ENCODE measurements around the gene RTP3.

Gene RTP3

DNA sequence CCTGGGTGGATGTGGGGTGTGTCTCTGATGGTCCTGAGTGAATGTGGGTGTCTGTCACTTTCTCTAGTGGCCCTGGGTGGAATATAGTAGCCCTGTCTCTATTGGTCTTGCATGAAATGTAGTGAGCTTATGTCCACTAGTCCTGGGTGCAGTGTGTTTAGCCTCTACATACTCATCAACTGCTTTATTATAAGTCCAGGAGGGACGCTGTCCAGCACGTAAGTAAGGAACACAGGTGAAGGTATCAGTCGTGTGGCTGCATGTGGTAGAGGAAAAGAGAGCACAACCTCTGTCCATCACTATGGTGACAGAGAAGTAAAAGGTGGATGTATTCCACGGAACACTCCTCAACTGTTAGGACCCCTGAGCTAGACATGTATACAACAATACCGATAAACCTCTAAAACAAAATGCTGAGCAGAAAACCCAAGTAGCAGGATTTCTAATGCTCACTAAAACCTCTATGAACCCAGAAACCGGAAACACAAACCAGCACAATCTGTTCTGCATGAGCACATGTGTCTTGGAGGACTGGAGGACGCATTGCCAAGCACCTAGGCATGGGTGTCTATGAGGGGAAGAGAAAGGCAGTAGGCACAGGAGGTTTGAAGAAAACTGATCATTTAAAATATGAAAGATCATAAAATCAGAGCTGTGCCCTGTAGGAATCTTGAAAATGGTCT, 44.1 kb upstream of the RTP3 start:
- H3K4me1 ChIP-seq (ENCODE audit: insufficient read depth, low read length, severe bottlenecking): no peaks in the 10 kb centered on the region
- H2AFZ ChIP-seq (ENCODE audit: low read length): no peak overlapping the region
- no peak overlapping the region for H3K9ac ChIP-seq (ENCODE audit: low read length)
- H3K4me2 ChIP-seq (ENCODE audit: low read length): no peak overlapping the region
- no peaks in the 10 kb centered on the region for H3K79me2 ChIP-seq (ENCODE audit: insufficient read depth, low read length)
- no peaks in the 10 kb centered on the region for H3K9me2 ChIP-seq (ENCODE audit: low read depth, low read length)
- no peaks in the 10 kb centered on the region for H3K36me3 ChIP-seq (ENCODE audit: insufficient read depth, low read length)
- no peaks in the 10 kb centered on the region for H4K20me1 ChIP-seq (ENCODE audit: insufficient read depth, low read length)
- H3K4me3 ChIP-seq (ENCODE audit: low read depth, low read length, poor library complexity, severe bottlenecking): no peak overlapping the region
- no peaks in the 10 kb centered on the region for H3K9me3 ChIP-seq (ENCODE audit: low read length)
- no peaks in the 10 kb centered on the region for H3F3A ChIP-seq (ENCODE audit: insufficient read depth, low read length)
- no peak overlapping the region for H3K27ac ChIP-seq (ENCODE audit: low read depth, low read length, poor library complexity, severe bottlenecking)
- H3K27me3 ChIP-seq (ENCODE audit: insufficient read depth, low read length): no peaks in the 10 kb centered on the region
- TF ChIP-seq EZH2 (IDR thresholded peaks at IDR 0.05; ENCODE audit: borderline replicate concordance, low read length): no peak
- TF ChIP-seq CTCF (IDR thresholded peaks at IDR 0.05; ENCODE audit: low read length): no peak

DNA sequence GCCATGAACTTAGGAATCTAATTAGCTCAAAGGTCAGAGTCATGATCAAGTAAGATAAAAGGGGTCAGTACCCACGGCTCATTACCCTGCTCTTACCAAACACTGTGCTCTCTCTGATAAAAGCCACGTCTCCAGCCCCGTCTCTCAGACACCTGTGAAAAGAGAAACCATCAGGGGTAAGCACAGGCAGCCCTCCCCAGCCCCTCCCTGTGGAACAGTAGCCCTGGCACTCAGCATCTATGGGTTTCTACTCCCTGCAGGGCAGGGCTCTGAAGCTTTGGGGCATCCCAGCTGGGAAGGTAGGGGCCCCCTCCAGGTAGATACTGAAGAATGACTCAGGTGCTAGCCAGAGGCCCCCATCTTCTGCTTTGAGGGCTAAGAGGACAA, 43.6 kb upstream of the RTP3 start:
- H3K9ac ChIP-seq (ENCODE audit: low read length): no peak overlapping the region
- H4K20me1 ChIP-seq (ENCODE audit: insufficient read depth, low read length): no peaks in the 10 kb centered on the region
- no peaks in the 10 kb centered on the region for H3F3A ChIP-seq (ENCODE audit: insufficient read depth, low read length)
- no peak overlapping the region for H2AFZ ChIP-seq (ENCODE audit: low read length)
- H3K4me1 ChIP-seq (ENCODE audit: insufficient read depth, low read length, severe bottlenecking): no peaks in the 10 kb centered on the region
- no peak overlapping the region for H3K27ac ChIP-seq (ENCODE audit: low read depth, low read length, poor library complexity, severe bottlenecking)
- H3K9me3 ChIP-seq (ENCODE audit: low read length): no peaks in the 10 kb centered on the region
- no peaks in the 10 kb centered on the region for H3K27me3 ChIP-seq (ENCODE audit: insufficient read depth, low read length)
- no peak overlapping the region for H3K4me3 ChIP-seq (ENCODE audit: low read depth, low read length, poor library complexity, severe bottlenecking)
- no peaks in the 10 kb centered on the region for H3K9me2 ChIP-seq (ENCODE audit: low read depth, low read length)
- TF ChIP-seq EZH2 (IDR thresholded peaks at IDR 0.05; ENCODE audit: borderline replicate concordance, low read length): no peak
- no peak for TF ChIP-seq CTCF (IDR thresholded peaks at IDR 0.05; ENCODE audit: low read length)
- H3K4me2 ChIP-seq (ENCODE audit: low read length): no peak overlapping the region
- H3K79me2 ChIP-seq (ENCODE audit: insufficient read depth, low read length): no peaks in the 10 kb centered on the region
- H3K36me3 ChIP-seq (ENCODE audit: insufficient read depth, low read length): no peaks in the 10 kb centered on the region

GRCh38 chr3:46454606-46455005, 43.2 kb upstream of the RTP3 start:
- H3K36me3 ChIP-seq (ENCODE audit: insufficient read depth, low read length): no peaks in the 10 kb centered on the region

More at GRCh38 chr3:46454606-46455005, 43.2 kb upstream of the RTP3 start:
- Histone ChIP-seq H3F3A (ENCODE audit: insufficient read depth, low read length) (no peaks in the 10 kb centered on the region), H3K27me3 (ENCODE audit: insufficient read depth, low read length) (no peaks in the 10 kb centered on the region), H3K4me3 (ENCODE audit: low read depth, low read length, poor library complexity, severe bottlenecking) (no peak overlapping the region), H3K9me2 (ENCODE audit: low read depth, low read length) (no peaks in the 10 kb centered on the region), H3K27ac (ENCODE audit: low read depth, low read length, poor library complexity, severe bottlenecking) (no peak overlapping the region), H3K9me3 (ENCODE audit: low read length) (no peaks in the 10 kb centered on the region), H2AFZ (ENCODE audit: low read length) (no peak overlapping the region), H3K4me2 (ENCODE audit: low read length) (no peak overlapping the region), H3K79me2 (ENCODE audit: insufficient read depth, low read length) (no peaks in the 10 kb centered on the region), H3K4me1 (ENCODE audit: insufficient read depth, low read length, severe bottlenecking) (no peaks in the 10 kb centered on the region), H4K20me1 (ENCODE audit: insufficient read depth, low read length) (no peaks in the 10 kb centered on the region), H3K9ac (ENCODE audit: low read length) (no peak overlapping the region)
- TF ChIP-seq EZH2 (IDR thresholded peaks at IDR 0.05; ENCODE audit: borderline replicate concordance, low read length) (no peak), CTCF (IDR thresholded peaks at IDR 0.05; ENCODE audit: low read length) (no peak)
